GM12875 (cell line): Measurements from ENCODE around the gene AFAP1L2.

Experiments used
- H3K4me3 ChIP-seq: one replicate; pipeline ENCODE4 v1.5.1; 2011; ENCODE audit warnings: low read depth, low read length, control low read depth
- CTCF ChIP-seq: IDR thresholded peaks from 2 replicates; pipeline ENCODE4 v1.5.1; 2011; ENCODE audit warnings: low read depth, mild to moderate bottlenecking, control low read depth, inconsistent platforms, low read length, moderate library complexity, borderline replicate concordance; ENCODE audit not compliant: insufficient read depth

AFAP1L2 gene

GRCh38 chr10:114303556-114303955 is 100.7 kb downstream of the AFAP1L2 start:
- TF ChIP-seq CTCF, result no peak
- H3K4me3 ChIP-seq, result no peak overlapping the region

- no peak overlapping the region for H3K4me3 ChIP-seq
- TF ChIP-seq CTCF, result no peak
These were observed 102.2 kb downstream of the AFAP1L2 start for GRCh38 chr10:114301951-114302710.

GRCh38 chr10:114301177-114301576 is 103.1 kb downstream of the AFAP1L2 start:
- TF ChIP-seq CTCF, result no peak
- H3K4me3 ChIP-seq, result no peak overlapping the region

GRCh38 chr10:114300036-114300645 is 104.2 kb downstream of the AFAP1L2 start:
- no peak overlapping the region for H3K4me3 ChIP-seq
- no peak for TF ChIP-seq CTCF

GRCh38 chr10:114297136-114297705 is 107.1 kb downstream of the AFAP1L2 start:
- H3K4me3 ChIP-seq, result no peak overlapping the region
- no peak for TF ChIP-seq CTCF

GRCh38 chr10:114295393-114295792 is 108.9 kb downstream of the AFAP1L2 start:
- H3K4me3 ChIP-seq, result no peak overlapping the region
- no peak for TF ChIP-seq CTCF
